ENCODE measurements around the gene NPIPA1.
"Not testable (repeated sequence)": the region's sequence is repeated elsewhere in the genome, so short reads cannot be mapped to it uniquely, and the experiment has no call there.

NPIPA1 gene

GRCh38 chr16:14937143-14937542 lies at the start of gene NPIPA1:
NPIPA1 (plus strand) TSS chr16:14937443; CDS start chr16:14937443, 0 bp downstream.
- not testable (repeated sequence) for DNase-seq (ENCODE audit: low read depth in 2 of 2)

- DNase-seq (ENCODE audit: low read depth in 2 of 2) = not testable (repeated sequence)
Observed at GRCh38 chr16:14892111-14892510, 45.1 kb upstream of the NPIPA1 start.

GRCh38 chr16:14895382-14895781 lies 41.9 kb upstream of the NPIPA1 start:
- not testable (repeated sequence) for DNase-seq (ENCODE audit: low read depth in 2 of 2)

DNA sequence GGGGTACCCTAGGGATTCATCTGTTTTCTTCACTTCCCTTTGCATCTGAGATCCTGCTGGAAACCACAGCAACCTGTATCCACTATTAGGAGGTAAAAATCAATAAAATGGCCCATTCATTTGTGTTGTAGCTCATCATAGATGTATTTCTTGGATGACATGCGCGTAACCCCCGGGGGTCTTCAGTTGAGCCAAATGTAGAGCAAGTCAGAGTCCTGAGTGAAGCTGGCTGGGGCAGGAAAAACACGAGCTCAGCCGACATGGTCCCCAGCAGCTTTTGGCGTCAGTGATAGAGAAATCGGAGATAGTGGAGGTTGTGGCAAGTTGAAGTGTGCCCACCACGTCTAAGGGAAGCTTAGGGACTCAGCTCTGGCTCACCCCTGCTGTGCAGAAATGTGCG lies 41.2 kb upstream of the NPIPA1 start:
- not testable (repeated sequence) for DNase-seq (ENCODE audit: low read depth in 2 of 2)

DNA sequence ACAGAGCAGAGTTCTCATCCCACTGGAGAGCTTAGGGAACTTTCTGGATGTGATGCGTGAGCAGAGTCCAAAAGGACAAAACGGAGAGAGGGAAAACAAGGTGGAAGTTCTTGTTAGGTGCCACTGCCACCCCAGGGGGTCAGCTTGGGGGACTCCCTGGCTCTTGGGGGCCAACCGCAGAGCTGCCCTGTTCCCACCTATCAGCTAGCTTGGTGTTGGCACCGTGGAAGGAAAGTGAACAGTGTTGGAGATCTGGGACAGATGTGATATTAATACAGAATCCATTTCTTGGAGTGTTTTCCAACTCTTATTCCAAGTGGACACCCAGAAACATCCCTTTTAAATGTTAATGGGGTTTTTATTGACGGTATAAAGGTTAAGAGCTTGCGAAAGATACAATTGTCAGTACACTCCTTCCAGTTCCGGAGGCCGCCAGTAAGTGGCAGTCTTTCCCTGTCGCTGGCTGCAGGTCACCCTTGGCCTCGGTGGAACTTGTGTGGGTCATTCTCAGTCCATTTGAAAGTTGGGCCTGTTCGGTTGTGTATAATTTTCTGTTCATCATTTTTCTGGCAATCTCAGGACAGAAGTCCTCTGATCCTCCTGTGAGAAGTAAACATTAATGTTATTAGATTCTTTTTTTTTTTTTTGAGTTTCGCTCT lies 40.1 kb upstream of the NPIPA1 start:
- not testable (repeated sequence) for DNase-seq (ENCODE audit: low read depth in 2 of 2)

DNA sequence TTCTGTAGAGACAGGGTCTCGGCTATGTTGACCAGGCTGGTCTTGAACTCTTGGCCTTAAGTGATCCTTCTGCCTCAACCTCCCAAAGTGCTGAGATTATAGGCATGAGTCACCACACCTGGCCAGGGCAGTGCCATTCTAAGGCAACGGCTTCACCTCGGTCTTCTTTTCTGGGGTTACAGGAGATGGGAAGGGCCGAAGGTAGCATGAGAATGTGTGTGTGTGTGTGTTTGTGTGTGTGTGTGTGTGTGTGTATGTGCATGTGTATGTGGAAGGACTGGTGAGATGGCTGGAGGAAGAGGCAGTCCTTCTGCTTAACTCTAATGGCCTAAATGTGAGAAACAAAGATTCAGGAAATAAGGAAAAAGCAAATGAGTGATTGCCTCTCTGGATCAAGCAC lies 39.1 kb upstream of the NPIPA1 start:
- not testable (repeated sequence) for DNase-seq (ENCODE audit: low read depth in 2 of 2)

GRCh38 chr16:14903191-14903957 lies 33.9 kb upstream of the NPIPA1 start:
- not testable (repeated sequence) for DNase-seq (ENCODE audit: low read depth in 2 of 2)

DNA sequence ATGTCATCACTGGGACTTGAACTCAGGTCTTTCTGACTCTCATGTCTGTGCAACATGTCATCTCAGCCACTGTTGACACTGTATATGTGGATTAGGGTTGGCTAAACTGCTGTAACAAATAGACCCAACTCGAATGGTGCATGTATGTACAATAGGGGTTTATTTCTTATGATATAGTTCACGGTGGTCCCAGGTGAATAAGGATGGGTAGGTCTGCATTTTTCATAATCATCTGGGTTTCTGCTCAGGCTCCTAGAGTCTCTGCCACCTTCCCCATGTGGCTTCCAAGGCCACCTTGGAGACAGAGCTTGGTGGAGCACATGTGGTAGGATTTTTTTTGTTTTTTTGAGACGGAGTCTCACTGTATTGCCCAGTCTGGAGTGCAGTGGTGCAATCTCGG lies 27.5 kb upstream of the NPIPA1 start:
- DNase-seq (ENCODE audit: low read depth in 2 of 2) = not testable (repeated sequence)

GRCh38 chr16:14910833-14911629 lies 26.2 kb upstream of the NPIPA1 start:
- DNase-seq (ENCODE audit: low read depth in 2 of 2) = not testable (repeated sequence)

DNA sequence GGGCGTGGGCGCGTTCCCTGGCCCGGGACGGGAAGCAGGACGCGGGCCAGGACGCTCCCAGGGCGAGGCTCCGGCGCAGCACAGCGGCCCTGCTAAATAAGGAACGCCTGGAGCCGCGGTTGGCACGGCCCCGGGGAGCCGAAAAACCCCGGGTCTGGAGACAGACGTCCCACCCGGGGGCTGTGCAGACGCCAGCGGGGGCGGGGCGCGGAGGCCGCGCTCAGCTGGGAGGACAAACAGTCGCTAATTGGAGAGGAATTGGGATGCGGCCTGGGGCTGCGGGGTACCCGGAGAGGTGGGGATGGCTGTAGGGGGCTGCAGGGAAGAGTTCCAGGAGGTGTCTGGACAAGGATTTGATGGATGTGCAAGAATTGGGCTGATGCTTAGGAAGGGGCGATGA lies 25.3 kb upstream of the NPIPA1 start:
- peak; percentile 21 to 37 for DNase-seq (ENCODE audit: low read depth in 2 of 2)

- DNase-seq (ENCODE audit: low read depth in 2 of 2) = not testable (repeated sequence)
Observed at GRCh38 chr16:14912588-14912987, 24.7 kb upstream of the NPIPA1 start.

- DNase-seq (ENCODE audit: low read depth in 2 of 2) = not testable (repeated sequence)
Observed at GRCh38 chr16:14918504-14918903, 18.7 kb upstream of the NPIPA1 start.

DNA sequence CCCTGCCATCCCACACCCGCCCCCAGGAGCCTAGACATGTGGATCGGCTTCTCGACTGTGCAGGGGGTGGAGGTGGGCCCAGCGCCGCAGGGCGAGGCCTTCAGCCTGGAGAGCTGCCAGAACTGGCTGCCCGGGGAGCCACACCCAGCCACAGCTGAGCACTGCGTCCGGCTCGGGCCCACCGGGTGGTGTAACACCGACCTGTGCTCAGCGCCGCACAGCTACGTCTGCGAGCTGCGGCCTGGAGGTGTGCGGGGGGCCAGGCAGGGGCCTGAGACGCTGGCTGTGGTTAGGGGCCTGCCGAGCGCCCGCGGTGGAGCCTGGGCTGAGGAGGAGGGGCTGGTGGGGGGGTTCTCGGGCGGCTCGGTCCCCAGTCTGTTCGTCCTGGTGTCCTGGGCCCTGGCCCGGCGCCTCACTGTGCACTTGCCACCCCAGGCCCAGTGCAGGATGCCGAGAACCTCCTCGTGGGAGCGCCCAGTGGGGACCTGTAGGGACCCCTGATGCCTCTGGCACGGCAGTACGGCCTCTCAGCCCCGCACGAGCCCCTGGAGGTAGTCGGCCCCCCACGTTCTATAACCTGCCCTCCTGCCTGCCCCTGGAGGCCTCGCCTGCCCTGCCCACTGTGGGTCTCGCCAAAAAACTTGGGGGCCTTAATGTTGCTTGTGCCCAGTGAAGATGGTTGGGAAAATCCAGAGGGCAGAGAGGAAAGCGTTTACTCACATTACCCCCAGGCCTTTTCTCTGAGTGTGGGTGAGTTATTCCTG lies 17.2 kb upstream of the NPIPA1 start:
- not testable (repeated sequence) for DNase-seq (ENCODE audit: low read depth in 2 of 2)

- DNase-seq (ENCODE audit: low read depth in 2 of 2) = not testable (repeated sequence)
Observed at GRCh38 chr16:14922285-14922684, 15.0 kb upstream of the NPIPA1 start.

- not testable (repeated sequence) for DNase-seq (ENCODE audit: low read depth in 2 of 2)
Observed at GRCh38 chr16:14922968-14923367, 14.3 kb upstream of the NPIPA1 start.

GRCh38 chr16:14923394-14924088 lies 13.7 kb upstream of the NPIPA1 start:
- not testable (repeated sequence) for DNase-seq (ENCODE audit: low read depth in 2 of 2)

DNA sequence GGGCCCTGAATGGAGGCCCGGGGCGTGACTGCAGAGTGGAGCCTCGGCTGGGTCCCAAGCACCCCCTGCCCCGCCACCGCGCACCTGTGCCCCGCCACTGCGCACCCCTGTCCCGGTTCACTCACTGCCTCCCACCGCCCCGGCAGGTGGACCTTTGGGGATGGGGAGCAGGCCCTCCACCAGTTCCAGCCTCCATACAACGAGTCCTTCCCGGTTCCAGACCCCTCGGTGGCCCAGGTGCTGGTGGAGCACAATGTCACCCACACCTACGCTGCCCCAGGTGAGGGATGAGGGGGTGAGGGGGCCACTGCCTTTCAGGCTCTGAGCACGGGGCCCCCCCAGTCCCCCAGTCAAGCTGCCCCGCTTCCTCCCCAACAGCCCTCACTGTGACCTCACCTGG lies 12.9 kb upstream of the NPIPA1 start:
- DNase-seq (ENCODE audit: low read depth in 2 of 2) = not testable (repeated sequence)

DNA sequence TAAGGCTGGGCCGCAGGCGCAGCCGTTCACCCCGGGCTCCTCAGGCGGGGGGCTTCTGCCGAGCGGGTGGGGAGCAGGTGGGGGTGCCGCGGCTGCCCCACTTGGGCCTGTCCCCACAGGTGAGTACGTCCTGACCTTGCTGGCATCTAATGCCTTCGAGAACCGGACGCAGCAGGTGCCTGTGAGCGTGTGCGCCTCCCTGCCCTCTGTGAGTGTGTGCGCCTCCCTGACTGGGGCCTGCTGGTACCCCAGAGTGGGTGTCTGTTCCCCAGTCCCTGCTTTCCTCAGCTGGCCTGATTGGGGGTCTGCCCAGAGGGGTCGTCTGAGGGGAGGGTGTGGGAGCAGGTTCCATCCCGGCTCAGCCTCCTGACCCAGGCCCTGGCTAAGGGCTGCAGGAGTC lies 12.3 kb upstream of the NPIPA1 start:
- DNase-seq (ENCODE audit: low read depth in 2 of 2) = not testable (repeated sequence)

GRCh38 chr16:14928064-14928714 lies 9.1 kb upstream of the NPIPA1 start:
- not testable (repeated sequence) for DNase-seq (ENCODE audit: low read depth in 2 of 2)

- not testable (repeated sequence) for DNase-seq (ENCODE audit: low read depth in 2 of 2)
Observed at GRCh38 chr16:14929176-14929575, 8.1 kb upstream of the NPIPA1 start.
